Calu3 (cell line): ENCODE measurements around the gene DGAT2. TPM values are rescaled to one million over a fixed set of nuclear protein-coding genes. Genes with fewer than 3 reads are reported as not detected.
A peak's percentile ranks its signal among the peaks of the same experiment; 100 is the strongest.

Experiments used
- BruUV-seq: library from RNA; stranded (reverse); fragments of 400-500 nt; replicated peaks from 2 replicates; lab custom pipeline; 2021; lab: Mats Ljungman, UMichigan
- CTCF ChIA-PET: fragments of 300-600 bp; sonication (Branson Sonifier 250); formaldehyde crosslinking; loops from one replicate; lab custom pipeline; 2022; ENCODE audit warnings: antibody characterized with exemption; lab: Charles Lee
- DNase-seq: peaks from one replicate; pipeline ENCODE4 v3.0.0; 2022
- H3K27ac Mint-ChIP-seq: one replicate; pipeline ENCODE4 v1.8.0; 2022; ENCODE audit warnings: mixed read lengths; ENCODE audit not compliant: unreplicated experiment
- H3K27me3 Mint-ChIP-seq: one replicate; pipeline ENCODE4 v1.8.0; 2022; ENCODE audit warnings: mixed read lengths; ENCODE audit not compliant: unreplicated experiment
- H3K36me3 Mint-ChIP-seq: one replicate; pipeline ENCODE4 v1.8.0; 2022; ENCODE audit warnings: mild to moderate bottlenecking, moderate library complexity, mixed read lengths; ENCODE audit not compliant: insufficient read depth, unreplicated experiment
- H3K4me1 Mint-ChIP-seq: one replicate; pipeline ENCODE4 v1.8.0; 2022; ENCODE audit warnings: mild to moderate bottlenecking, low read depth, mixed read lengths; ENCODE audit not compliant: unreplicated experiment
- H3K4me3 Mint-ChIP-seq: one replicate; pipeline ENCODE4 v1.8.0; 2022; ENCODE audit warnings: mild to moderate bottlenecking, low read depth, moderate library complexity, mixed read lengths; ENCODE audit not compliant: unreplicated experiment
- H3K9me3 Mint-ChIP-seq: one replicate; pipeline ENCODE4 v1.8.0; 2022; ENCODE audit warnings: low read depth, mixed read lengths; ENCODE audit not compliant: unreplicated experiment
- intact Hi-C: fragments of 100-400 bp; cut with micrococcal nuclease; formaldehyde crosslinking; loops from one replicate; pipeline ENCODE4 v1.10.0; 2022; ENCODE audit not compliant: unreplicated experiment
- total RNA-seq: library from RNA; stranded (reverse); gene quantifications from 2 replicates; pipeline ENCODE4 v1.2.3, GENCODE V29; 2022
- TF ChIP-seq, protein P1 (sequence below): fragments of 200-600 bp; IDR thresholded peaks from one replicate; pipeline ENCODE4 v1.8.0; 2022; ENCODE audit warnings: antibody characterized with exemption; ENCODE audit not compliant: unreplicated experiment

The DGAT2 gene
- total RNA-seq, 1 experiment from 2014 or later, result 3.9 TPM

DNA sequence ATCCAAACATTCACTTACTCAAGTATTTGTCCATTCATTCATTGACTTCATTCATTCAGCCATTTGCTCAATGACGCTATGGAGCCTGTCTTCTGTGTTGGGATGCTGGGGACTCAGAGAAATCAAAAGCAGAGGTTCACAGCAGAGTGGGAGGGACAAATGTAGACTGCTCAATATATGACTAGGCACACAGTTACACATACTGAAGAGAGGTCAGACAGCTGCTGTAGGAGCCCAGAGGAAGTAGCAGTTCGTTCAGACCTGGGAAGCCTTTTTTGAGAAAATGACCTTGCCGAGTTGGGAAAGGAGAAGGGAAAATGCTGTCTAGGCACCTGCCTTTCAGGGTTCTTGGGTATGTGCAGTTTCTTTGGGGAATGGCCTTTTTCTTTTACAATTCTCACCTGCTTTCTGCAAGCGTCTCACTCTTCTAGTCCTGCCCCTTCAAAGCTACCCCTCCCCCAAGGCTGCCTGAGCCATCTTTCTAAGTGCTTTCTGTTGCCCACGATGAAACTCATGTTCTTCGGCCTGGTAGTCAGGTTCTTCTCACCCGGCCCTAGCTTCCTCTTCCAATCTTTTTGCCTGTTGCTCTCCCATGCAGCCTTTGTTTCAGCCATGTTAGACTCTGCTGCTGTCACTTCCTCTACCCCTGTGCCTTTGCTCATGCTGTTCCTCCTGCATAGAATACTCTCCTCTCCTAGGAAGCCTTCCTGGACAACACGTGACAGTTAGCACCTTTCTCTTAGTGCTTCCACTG, 42.2 kb downstream of the DGAT2 start:
- no peak overlapping the region for H3K4me3 Mint-ChIP-seq
- peaks cover 12% of the 10 kb centered on the region for H3K4me1 Mint-ChIP-seq
- H3K36me3 Mint-ChIP-seq, result no peaks in the 10 kb centered on the region
- no TSS peak for BruUV-seq
- intact Hi-C loops, result no loop called here
- no peaks in the 10 kb centered on the region for H3K9me3 Mint-ChIP-seq
- CTCF ChIA-PET, result no interaction called here
- H3K27ac Mint-ChIP-seq, result no peak overlapping the region
- no peak for DNase-seq
- no peaks in the 10 kb centered on the region for H3K27me3 Mint-ChIP-seq
- TF ChIP-seq, protein P1, sequence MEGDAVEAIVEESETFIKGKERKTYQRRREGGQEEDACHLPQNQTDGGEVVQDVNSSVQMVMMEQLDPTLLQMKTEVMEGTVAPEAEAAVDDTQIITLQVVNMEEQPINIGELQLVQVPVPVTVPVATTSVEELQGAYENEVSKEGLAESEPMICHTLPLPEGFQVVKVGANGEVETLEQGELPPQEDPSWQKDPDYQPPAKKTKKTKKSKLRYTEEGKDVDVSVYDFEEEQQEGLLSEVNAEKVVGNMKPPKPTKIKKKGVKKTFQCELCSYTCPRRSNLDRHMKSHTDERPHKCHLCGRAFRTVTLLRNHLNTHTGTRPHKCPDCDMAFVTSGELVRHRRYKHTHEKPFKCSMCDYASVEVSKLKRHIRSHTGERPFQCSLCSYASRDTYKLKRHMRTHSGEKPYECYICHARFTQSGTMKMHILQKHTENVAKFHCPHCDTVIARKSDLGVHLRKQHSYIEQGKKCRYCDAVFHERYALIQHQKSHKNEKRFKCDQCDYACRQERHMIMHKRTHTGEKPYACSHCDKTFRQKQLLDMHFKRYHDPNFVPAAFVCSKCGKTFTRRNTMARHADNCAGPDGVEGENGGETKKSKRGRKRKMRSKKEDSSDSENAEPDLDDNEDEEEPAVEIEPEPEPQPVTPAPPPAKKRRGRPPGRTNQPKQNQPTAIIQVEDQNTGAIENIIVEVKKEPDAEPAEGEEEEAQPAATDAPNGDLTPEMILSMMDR, result no peak

DNA sequence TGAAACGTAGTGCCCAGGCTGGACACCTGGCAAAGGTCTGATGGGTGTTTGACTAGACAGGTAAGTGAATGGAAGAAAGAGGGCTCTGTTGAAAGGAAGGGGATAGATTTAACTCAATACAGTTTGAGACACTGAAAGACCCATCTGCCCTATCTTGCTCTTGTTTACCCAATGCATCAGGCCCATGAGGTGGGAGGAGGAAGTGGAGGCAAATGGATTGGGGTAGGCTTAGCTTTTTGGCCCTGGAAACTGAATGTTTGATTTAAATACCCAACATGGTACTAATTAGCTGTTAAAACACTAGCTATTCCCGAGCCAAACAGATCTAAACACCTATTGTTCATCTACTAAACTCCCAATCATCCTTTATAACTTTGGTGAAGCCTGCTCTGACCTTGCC, 42.9 kb downstream of the DGAT2 start:
- Mint-ChIP-seq H3K27me3 (no peaks in the 10 kb centered on the region), H3K4me1 (peaks cover 12% of the 10 kb centered on the region), H3K9me3 (no peaks in the 10 kb centered on the region), H3K27ac (no peak overlapping the region), H3K36me3 (no peaks in the 10 kb centered on the region), H3K4me3 (no peak overlapping the region)
- TF ChIP-seq, protein P1, result no peak
- BruUV-seq, result no TSS peak
- intact Hi-C loops, result no loop called here
- CTCF ChIA-PET, result no interaction called here
- DNase-seq, result no peak

DNA sequence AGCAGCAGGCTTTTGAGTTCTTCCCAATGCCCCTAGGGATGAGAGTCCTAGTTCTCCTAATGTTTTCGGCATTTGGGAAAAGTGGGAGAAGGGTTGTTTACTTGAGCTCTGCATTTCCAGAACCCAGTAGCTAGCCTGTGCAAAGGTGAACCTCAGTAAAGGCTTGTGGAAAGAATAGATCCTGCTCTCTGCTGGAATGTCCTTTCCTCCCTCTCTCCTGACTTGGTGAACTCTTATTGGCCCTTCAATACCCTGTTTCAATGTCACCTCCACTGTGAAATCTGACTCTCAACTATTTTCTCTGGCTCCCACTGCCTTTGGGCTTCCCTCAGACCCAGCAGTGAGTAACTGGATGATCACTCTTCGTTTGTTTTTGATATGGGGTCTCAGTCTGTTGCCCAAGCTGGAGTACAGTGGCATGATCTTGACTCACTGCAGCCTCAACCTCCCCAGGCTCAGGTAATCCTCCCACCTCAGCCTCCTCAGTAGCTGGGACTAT, 44.0 kb downstream of the DGAT2 start:
- CTCF ChIA-PET, result no interaction called here
- Mint-ChIP-seq H3K4me1 (peaks cover 12% of the 10 kb centered on the region), H3K4me3 (no peak overlapping the region), H3K27me3 (no peaks in the 10 kb centered on the region), H3K36me3 (no peaks in the 10 kb centered on the region), H3K27ac (no peak overlapping the region), H3K9me3 (no peaks in the 10 kb centered on the region)
- no TSS peak for BruUV-seq
- TF ChIP-seq, protein P1, result no peak
- intact Hi-C loops, result no loop called here
- DNase-seq, result no peak

DNA sequence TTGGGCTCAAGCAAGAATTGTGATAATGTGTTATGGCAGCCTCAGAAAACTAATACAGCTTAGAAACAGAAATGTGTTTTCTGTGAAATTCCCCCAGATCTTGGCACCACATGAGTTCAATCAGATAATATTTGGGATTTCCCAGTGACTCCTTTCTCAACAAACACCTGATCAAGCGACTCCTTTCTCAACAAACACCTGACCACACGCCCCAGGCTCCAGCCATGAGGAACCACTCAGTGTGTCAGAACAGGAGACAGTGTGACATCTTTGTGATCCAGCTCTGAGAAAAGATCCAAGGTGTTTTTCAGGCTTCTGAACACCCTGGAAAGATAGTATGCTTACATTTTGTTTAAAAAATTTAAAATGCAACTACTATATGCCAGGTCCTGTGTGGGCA, 44.5 kb downstream of the DGAT2 start:
- Mint-ChIP-seq H3K27ac (peak overlapping the region; percentile 92), H3K9me3 (no peaks in the 10 kb centered on the region), H3K27me3 (no peaks in the 10 kb centered on the region), H3K4me1 (peaks cover 12% of the 10 kb centered on the region), H3K4me3 (no peak overlapping the region), H3K36me3 (no peaks in the 10 kb centered on the region)
- intact Hi-C loops, result no loop called here
- no TSS peak for BruUV-seq
- CTCF ChIA-PET, result interaction anchor here (1.3 kb wide), 1 partner anchor 27 kb away, joined by 3 read pairs; no protein-coding TSS in a partner anchor
- TF ChIP-seq, protein P1, result no peak
- no peak for DNase-seq
